Right atrium auricular region (tissue), 2 donors: ENCODE data around the gene SDHB. TPM values are rescaled to one million over a fixed set of nuclear protein-coding genes. Genes with fewer than 3 reads are reported as not detected.

ENCODE experiments used
- DNase-seq: peaks from one replicate; pipeline ENCODE4 v3.0.0-alpha.2; 2019; ENCODE audit warnings: low spot score
- H3K27ac ChIP-seq, 2 donors: fragments of 200-600 bp; sonication (generic); 1 replicate in 1 of 2; 2 replicates in 1 of 2; pipeline ENCODE4 v1.5.1; 2016 to 2019
- H3K27me3 ChIP-seq, 2 donors: fragments of 200-600 bp; sonication (generic); one replicate each; pipeline versions ENCODE4 v1.5.1 to v1.6.0; 2017 to 2019
- H3K36me3 ChIP-seq: fragments of 200-600 bp; sonication (generic); one replicate; pipeline ENCODE4 v1.5.1; 2016
- H3K4me1 ChIP-seq, 2 donors: fragments of 200-600 bp; sonication (generic); one replicate each; pipeline versions ENCODE4 v1.5.1 to v1.6.0; 2017 to 2019
- H3K4me3 ChIP-seq, 2 donors: fragments of 200-600 bp; sonication (generic); 1 replicate in 1 of 2; 2 replicates in 1 of 2; pipeline ENCODE4 v1.5.1; 2017 to 2019; ENCODE audit warnings: mild to moderate bottlenecking in 1 of 2, moderate library complexity in 1 of 2
- H3K9me3 ChIP-seq, 2 donors: fragments of 200-600 bp; sonication (generic); one replicate each; pipeline ENCODE4 v1.5.1; 2019
- CTCF ChIP-seq, 2 donors: fragments of 200-600 bp; sonication (generic); IDR thresholded peaks; one replicate each; pipeline ENCODE4 v1.5.1; 2019; ENCODE audit warnings: antibody characterized with exemption in 2 of 2
- total RNA-seq, 2 donors: library from RNA; depleted of rRNA; stranded (reverse); fragments of >200 nt; gene quantifications; one replicate each; pipeline ENCODE4 v1.1.0, GENCODE V29; 2016

The SDHB gene
- total RNA-seq, 2 donors from 2014 or later: 240 to 528 TPM

- Histone ChIP-seq H3K36me3 (no peaks in the 10 kb centered on the region), H3K9me3 (peaks cover 0 to 5% of the 10 kb centered on the region in 2 donors), H3K4me3 (no peak overlapping the region), H3K27ac (no peak overlapping the region), H3K27me3 (no peaks in the 10 kb centered on the region), H3K4me1 (no peaks in the 10 kb centered on the region)
- no peak for TF ChIP-seq CTCF (IDR thresholded peaks at IDR 0.05)
- DNase-seq: no peak
Measured at GRCh38 chr1:17097787-17098186, 44.0 kb upstream of the SDHB start.

DNA sequence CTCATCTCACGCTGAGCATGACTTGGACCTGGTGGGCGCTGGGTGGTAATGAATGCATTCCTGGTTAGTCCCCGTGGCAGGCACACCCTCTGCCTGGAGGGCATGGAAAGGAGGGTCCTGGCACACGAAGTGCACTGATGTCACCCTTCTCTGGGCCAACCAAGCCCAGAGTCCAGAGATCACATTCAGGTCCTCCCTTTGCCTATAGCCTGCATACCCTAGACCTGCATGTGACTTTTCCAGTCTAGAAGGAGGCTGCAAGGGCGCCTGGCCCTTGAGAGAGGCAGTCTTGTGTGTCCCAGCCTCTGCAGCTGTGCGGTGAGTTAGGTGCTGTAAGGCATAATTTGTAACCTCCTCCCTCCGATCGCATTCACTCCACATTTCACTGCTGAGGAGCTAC, 43.3 kb upstream of the SDHB start:
- Histone ChIP-seq H3K9me3 (peaks cover 0 to 11% of the 10 kb centered on the region in 2 donors), H3K4me3 (no peak overlapping the region), H3K27me3 (no peaks in the 10 kb centered on the region), H3K4me1 (no peaks in the 10 kb centered on the region), H3K36me3 (no peaks in the 10 kb centered on the region), H3K27ac (no peak overlapping the region)
- no peak for TF ChIP-seq CTCF (IDR thresholded peaks at IDR 0.05)
- DNase-seq: no peak

DNA sequence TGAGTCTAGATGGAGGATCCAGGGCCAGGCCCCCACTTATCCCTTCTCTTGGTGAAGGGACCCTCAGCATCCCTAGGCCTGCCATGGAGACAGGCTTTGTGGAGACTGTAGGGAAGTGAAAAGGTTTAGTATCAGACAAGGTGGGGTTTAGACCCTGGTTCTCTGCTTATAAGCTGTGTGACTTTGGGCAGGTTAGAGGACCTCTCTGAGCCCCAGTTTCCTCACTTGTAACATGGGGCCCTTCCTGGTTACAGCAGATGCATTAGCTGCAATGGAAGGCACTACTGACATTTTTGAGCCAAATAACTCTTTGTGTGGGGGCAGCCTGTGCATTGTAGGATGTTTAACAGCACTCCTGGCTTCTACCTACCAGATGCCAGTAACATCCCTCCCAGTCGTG, 42.8 kb upstream of the SDHB start:
- TF ChIP-seq CTCF (IDR thresholded peaks at IDR 0.05): no peak
- H3K27me3 ChIP-seq: no peaks in the 10 kb centered on the region
- H3K36me3 ChIP-seq: no peaks in the 10 kb centered on the region
- no peak overlapping the region for H3K27ac ChIP-seq
- DNase-seq: no peak
- no peak overlapping the region for H3K4me3 ChIP-seq
- H3K4me1 ChIP-seq: no peaks in the 10 kb centered on the region
- H3K9me3 ChIP-seq: peaks cover 0 to 11% of the 10 kb centered on the region in 2 donors

DNA sequence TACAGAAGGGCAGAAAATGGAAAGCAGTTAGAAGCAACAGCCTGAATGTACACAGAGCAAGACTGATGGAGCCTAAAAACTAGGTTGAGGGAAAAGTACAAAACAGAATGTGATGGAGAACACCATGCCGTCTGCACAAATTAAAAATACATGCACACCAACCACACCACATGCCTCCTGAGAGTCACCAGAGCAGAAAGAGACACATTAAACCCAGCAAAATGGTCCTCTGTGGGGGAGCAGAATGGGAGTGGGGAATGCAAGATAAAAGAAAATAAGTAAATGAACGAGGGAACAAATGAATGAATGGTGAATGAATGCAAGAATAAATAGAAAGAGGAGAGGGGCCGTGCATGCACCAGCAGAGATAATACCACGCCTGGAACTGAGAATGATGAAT, 41.3 kb upstream of the SDHB start:
- no peak overlapping the region for H3K27ac ChIP-seq
- H3K36me3 ChIP-seq: no peaks in the 10 kb centered on the region
- no peak for TF ChIP-seq CTCF (IDR thresholded peaks at IDR 0.05)
- no peak for DNase-seq
- peaks cover 0 to 11% of the 10 kb centered on the region in 2 donors for H3K9me3 ChIP-seq
- H3K4me1 ChIP-seq: no peaks in the 10 kb centered on the region
- H3K27me3 ChIP-seq: no peaks in the 10 kb centered on the region
- H3K4me3 ChIP-seq: no peak overlapping the region

DNA sequence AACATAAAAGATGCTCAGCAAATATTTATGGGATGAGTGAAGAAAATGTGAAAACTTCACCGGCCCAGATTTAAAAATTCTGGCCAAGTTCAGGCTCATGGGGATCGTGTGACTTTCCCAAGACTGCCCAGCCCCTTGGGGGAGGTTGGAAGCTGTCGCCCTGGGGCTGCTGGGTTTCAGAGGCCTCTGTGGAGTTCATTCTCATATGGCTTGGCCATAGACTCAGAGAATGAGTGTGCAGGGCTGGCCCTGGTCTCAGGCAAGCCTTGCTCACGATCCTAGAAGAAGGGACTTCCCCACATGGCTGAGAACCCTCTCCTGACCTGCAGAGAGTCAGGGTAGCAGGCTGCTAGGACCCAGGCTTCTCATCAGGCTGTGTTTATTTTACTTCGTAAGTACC, 40.8 kb upstream of the SDHB start:
- Histone ChIP-seq H3K36me3 (no peaks in the 10 kb centered on the region), H3K9me3 (peaks cover 0 to 11% of the 10 kb centered on the region in 2 donors), H3K4me3 (no peak overlapping the region), H3K4me1 (no peaks in the 10 kb centered on the region), H3K27me3 (no peaks in the 10 kb centered on the region), H3K27ac (no peak overlapping the region)
- no peak for DNase-seq
- no peak for TF ChIP-seq CTCF (IDR thresholded peaks at IDR 0.05)

DNA sequence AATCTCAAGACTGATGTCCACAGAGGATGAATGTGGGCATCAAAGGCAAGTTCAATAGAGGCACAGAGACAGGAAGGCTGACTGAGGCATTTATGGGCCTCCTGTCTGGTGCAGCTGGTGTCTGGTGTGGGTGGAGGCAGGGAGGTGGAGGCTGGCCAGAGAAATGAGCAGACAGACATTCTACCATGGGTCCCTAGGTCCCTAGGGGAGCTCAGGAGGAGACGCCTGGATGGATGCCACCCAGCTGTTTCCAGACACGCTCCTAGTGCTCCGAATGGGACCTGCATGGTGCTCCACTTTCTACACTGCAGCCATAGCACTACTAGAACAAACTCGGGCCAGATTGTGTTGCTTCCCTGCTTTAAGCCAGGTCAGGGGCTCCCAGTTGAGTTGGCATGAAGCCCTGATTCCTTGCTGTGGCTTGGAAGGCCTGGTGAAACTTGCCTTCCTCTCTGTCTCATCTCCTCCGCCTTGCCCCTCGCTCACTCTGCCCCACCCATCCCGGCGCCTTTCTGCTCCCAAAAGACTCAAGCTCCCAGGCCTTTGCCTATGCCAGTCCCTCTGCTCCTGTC, 40.1 kb upstream of the SDHB start:
- H3K27ac ChIP-seq: no peak overlapping the region
- peaks cover 0 to 11% of the 10 kb centered on the region in 2 donors for H3K9me3 ChIP-seq
- no peak for DNase-seq
- TF ChIP-seq CTCF (IDR thresholded peaks at IDR 0.05): no peak
- H3K27me3 ChIP-seq: no peaks in the 10 kb centered on the region
- no peaks in the 10 kb centered on the region for H3K4me1 ChIP-seq
- H3K36me3 ChIP-seq: no peaks in the 10 kb centered on the region
- H3K4me3 ChIP-seq: no peak overlapping the region
